ENCODE measurements around the gene CD34.

Gene CD34

GRCh38 chr1:207873055-207873890 lies 37.7 kb downstream of the CD34 start (continued):
- no peak for TF ChIP-seq OSR1 (CRISPR knock-in tag; IDR thresholded peaks at IDR 0.05)
- TF ChIP-seq PPARA (CRISPR knock-in tag; IDR thresholded peaks at IDR 0.05; ENCODE audit: borderline replicate concordance): no peak
- TF ChIP-seq ZFP3 (CRISPR knock-in tag; IDR thresholded peaks at IDR 0.05): no peak
- TF ChIP-seq ISL1 (CRISPR knock-in tag; IDR thresholded peaks at IDR 0.05): no peak

- no peak for ATAC-seq
- TF ChIP-seq ARNTL (CRISPR knock-in tag; IDR thresholded peaks at IDR 0.05; ENCODE audit: borderline replicate concordance, low read depth): no peak
- TF ChIP-seq GLIS3 (CRISPR knock-in tag; IDR thresholded peaks at IDR 0.05): no peak
- no peak for TF ChIP-seq ZNF8 (CRISPR knock-in tag; IDR thresholded peaks at IDR 0.05)
- TF ChIP-seq ISL1 (CRISPR knock-in tag; IDR thresholded peaks at IDR 0.05): no peak
- TF ChIP-seq RARB (CRISPR knock-in tag; IDR thresholded peaks at IDR 0.05): no peak
- no peak for TF ChIP-seq POU6F1 (CRISPR knock-in tag; IDR thresholded peaks at IDR 0.05; ENCODE audit: borderline replicate concordance, low read depth)
- no peak for TF ChIP-seq TOX (CRISPR knock-in tag; IDR thresholded peaks at IDR 0.05; ENCODE audit: borderline replicate concordance)
- TF ChIP-seq, protein P1, sequence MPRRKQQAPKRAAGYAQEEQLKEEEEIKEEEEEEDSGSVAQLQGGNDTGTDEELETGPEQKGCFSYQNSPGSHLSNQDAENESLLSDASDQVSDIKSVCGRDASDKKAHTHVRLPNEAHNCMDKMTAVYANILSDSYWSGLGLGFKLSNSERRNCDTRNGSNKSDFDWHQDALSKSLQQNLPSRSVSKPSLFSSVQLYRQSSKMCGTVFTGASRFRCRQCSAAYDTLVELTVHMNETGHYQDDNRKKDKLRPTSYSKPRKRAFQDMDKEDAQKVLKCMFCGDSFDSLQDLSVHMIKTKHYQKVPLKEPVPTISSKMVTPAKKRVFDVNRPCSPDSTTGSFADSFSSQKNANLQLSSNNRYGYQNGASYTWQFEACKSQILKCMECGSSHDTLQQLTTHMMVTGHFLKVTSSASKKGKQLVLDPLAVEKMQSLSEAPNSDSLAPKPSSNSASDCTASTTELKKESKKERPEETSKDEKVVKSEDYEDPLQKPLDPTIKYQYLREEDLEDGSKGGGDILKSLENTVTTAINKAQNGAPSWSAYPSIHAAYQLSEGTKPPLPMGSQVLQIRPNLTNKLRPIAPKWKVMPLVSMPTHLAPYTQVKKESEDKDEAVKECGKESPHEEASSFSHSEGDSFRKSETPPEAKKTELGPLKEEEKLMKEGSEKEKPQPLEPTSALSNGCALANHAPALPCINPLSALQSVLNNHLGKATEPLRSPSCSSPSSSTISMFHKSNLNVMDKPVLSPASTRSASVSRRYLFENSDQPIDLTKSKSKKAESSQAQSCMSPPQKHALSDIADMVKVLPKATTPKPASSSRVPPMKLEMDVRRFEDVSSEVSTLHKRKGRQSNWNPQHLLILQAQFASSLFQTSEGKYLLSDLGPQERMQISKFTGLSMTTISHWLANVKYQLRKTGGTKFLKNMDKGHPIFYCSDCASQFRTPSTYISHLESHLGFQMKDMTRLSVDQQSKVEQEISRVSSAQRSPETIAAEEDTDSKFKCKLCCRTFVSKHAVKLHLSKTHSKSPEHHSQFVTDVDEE (CRISPR knock-in tag; IDR thresholded peaks at IDR 0.05): no peak
- no peak for TF ChIP-seq ESRRG (CRISPR knock-in tag; IDR thresholded peaks at IDR 0.05)
- TF ChIP-seq, protein P2, sequence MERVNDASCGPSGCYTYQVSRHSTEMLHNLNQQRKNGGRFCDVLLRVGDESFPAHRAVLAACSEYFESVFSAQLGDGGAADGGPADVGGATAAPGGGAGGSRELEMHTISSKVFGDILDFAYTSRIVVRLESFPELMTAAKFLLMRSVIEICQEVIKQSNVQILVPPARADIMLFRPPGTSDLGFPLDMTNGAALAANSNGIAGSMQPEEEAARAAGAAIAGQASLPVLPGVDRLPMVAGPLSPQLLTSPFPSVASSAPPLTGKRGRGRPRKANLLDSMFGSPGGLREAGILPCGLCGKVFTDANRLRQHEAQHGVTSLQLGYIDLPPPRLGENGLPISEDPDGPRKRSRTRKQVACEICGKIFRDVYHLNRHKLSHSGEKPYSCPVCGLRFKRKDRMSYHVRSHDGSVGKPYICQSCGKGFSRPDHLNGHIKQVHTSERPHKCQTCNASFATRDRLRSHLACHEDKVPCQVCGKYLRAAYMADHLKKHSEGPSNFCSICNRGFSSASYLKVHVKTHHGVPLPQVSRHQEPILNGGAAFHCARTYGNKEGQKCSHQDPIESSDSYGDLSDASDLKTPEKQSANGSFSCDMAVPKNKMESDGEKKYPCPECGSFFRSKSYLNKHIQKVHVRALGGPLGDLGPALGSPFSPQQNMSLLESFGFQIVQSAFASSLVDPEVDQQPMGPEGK (CRISPR knock-in tag; IDR thresholded peaks at IDR 0.05; ENCODE audit: borderline replicate concordance): no peak
- no peak for TF ChIP-seq OSR1 (CRISPR knock-in tag; IDR thresholded peaks at IDR 0.05)
- TF ChIP-seq ZNF565 (CRISPR knock-in tag; conservative IDR thresholded peaks at IDR 0.05; ENCODE audit: low read depth): no peak
- no peak for TF ChIP-seq SNAI2 (CRISPR knock-in tag; IDR thresholded peaks at IDR 0.05)
- TF ChIP-seq ZNF70 (CRISPR knock-in tag; IDR thresholded peaks at IDR 0.05): no peak
- TF ChIP-seq, protein P3, sequence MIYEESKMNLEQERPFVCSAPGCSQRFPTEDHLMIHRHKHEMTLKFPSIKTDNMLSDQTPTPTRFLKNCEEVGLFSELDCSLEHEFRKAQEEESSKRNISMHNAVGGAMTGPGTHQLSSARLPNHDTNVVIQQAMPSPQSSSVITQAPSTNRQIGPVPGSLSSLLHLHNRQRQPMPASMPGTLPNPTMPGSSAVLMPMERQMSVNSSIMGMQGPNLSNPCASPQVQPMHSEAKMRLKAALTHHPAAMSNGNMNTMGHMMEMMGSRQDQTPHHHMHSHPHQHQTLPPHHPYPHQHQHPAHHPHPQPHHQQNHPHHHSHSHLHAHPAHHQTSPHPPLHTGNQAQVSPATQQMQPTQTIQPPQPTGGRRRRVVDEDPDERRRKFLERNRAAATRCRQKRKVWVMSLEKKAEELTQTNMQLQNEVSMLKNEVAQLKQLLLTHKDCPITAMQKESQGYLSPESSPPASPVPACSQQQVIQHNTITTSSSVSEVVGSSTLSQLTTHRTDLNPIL (CRISPR knock-in tag; IDR thresholded peaks at IDR 0.05; ENCODE audit: low read depth): no peak
- TF ChIP-seq CSDC2 (CRISPR knock-in tag; IDR thresholded peaks at IDR 0.05): no peak
- no peak for TF ChIP-seq BACH2 (CRISPR knock-in tag; IDR thresholded peaks at IDR 0.05; ENCODE audit: borderline replicate concordance)
- no peak for TF ChIP-seq PPARA (CRISPR knock-in tag; IDR thresholded peaks at IDR 0.05; ENCODE audit: borderline replicate concordance)
- TF ChIP-seq ZC3H10 (CRISPR knock-in tag; IDR thresholded peaks at IDR 0.05): no peak
- no peak for TF ChIP-seq ZFP30 (CRISPR knock-in tag; IDR thresholded peaks at IDR 0.05)
These were observed 38.3 kb downstream of the CD34 start for GRCh38 chr1:207872621-207873020.

DNA sequence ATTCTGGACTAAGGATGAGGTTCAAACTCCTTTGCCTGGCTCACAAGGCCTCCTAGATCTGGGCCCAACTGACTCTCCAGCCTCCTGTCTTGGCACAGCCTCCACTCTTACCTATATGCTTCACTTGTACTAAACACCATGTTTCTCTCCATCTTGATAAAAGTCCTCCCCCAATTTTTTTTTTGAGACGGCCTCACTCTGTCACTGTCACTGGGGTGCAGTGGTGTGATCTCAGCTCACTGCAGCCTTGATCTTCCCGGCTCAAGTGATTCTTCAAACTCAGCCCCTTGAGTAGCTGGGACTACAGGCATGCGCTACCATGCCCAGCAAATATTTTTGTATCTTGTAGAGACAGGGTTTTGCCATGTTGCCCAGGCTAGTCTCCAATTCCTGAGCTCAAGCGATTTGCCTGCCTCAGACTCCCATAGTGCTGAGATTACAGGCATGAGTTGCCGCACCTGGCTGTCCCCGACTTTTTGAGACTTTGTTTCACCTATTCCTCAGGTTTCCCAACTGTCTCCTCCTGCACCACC lies 39.7 kb downstream of the CD34 start:
- no peak for ATAC-seq
- TF ChIP-seq, protein P1 (CRISPR knock-in tag; IDR thresholded peaks at IDR 0.05): no peak
- TF ChIP-seq POU6F1 (CRISPR knock-in tag; IDR thresholded peaks at IDR 0.05; ENCODE audit: borderline replicate concordance, low read depth) (no peak), TCF4 (CRISPR knock-in tag; IDR thresholded peaks at IDR 0.05; ENCODE audit: borderline replicate concordance) (no peak), ZNF565 (CRISPR knock-in tag; conservative IDR thresholded peaks at IDR 0.05; ENCODE audit: low read depth) (no peak)

Measured in SK-N-SH treated with all-trans-retinoic acid at 6 μM for 48 hours (cell line).